ENCODE results near the gene PRSS21.

The PRSS21 gene

GRCh38 chr16:2826591-2827373 is 9.7 kb downstream of the PRSS21 start:
- no peaks in the 10 kb centered on the region for H3K36me3 ChIP-seq (ENCODE audit: insufficient read depth, low read length)
- 0 out of 2 replicates have a peak, but pooled peaks cover 4% of the 10 kb centered on the region for H3K27me3 ChIP-seq (ENCODE audit: insufficient read depth, low read length)
- H3K4me1 ChIP-seq (ENCODE audit: control insufficient read depth, insufficient read depth, low read length, unreplicated experiment): peaks cover 7% of the 10 kb centered on the region
- no peak overlapping the region for H3K4me3 ChIP-seq (ENCODE audit: low read depth, low read length)
- H3K27ac ChIP-seq (ENCODE audit: low read depth, low read length): no peak overlapping the region
- no peaks in the 10 kb centered on the region for H3K79me2 ChIP-seq (ENCODE audit: control insufficient read depth, insufficient read depth, low read length, unreplicated experiment)
- no peak overlapping the region for H2AFZ ChIP-seq (ENCODE audit: low read length, unreplicated experiment)

- Histone ChIP-seq H3K4me1 (ENCODE audit: control insufficient read depth, insufficient read depth, low read length, unreplicated experiment) (peaks cover 7% of the 10 kb centered on the region), H2AFZ (ENCODE audit: low read length, unreplicated experiment) (no peak overlapping the region), H3K79me2 (ENCODE audit: control insufficient read depth, insufficient read depth, low read length, unreplicated experiment) (no peaks in the 10 kb centered on the region), H3K4me3 (ENCODE audit: low read depth, low read length) (no peak overlapping the region), H3K27me3 (ENCODE audit: insufficient read depth, low read length) (no peaks in the 10 kb centered on the region), H3K36me3 (ENCODE audit: insufficient read depth, low read length) (no peaks in the 10 kb centered on the region), H3K27ac (ENCODE audit: low read depth, low read length) (no peak overlapping the region)
Measured at GRCh38 chr16:2827374-2827791, 10.3 kb downstream of the PRSS21 start.

- Histone ChIP-seq H3K27ac (ENCODE audit: low read depth, low read length) (no peak overlapping the region), H3K4me3 (ENCODE audit: low read depth, low read length) (no peak overlapping the region), H2AFZ (ENCODE audit: low read length, unreplicated experiment) (no peak overlapping the region), H3K36me3 (ENCODE audit: insufficient read depth, low read length) (no peaks in the 10 kb centered on the region), H3K27me3 (ENCODE audit: insufficient read depth, low read length) (no peaks in the 10 kb centered on the region), H3K79me2 (ENCODE audit: control insufficient read depth, insufficient read depth, low read length, unreplicated experiment) (no peaks in the 10 kb centered on the region), H3K4me1 (ENCODE audit: control insufficient read depth, insufficient read depth, low read length, unreplicated experiment) (peaks cover 7% of the 10 kb centered on the region)
Measured at GRCh38 chr16:2827831-2828520, 10.9 kb downstream of the PRSS21 start.

- Histone ChIP-seq H2AFZ (ENCODE audit: low read length, unreplicated experiment) (no peak overlapping the region), H3K79me2 (ENCODE audit: control insufficient read depth, insufficient read depth, low read length, unreplicated experiment) (no peaks in the 10 kb centered on the region), H3K27me3 (ENCODE audit: insufficient read depth, low read length) (no peaks in the 10 kb centered on the region), H3K27ac (ENCODE audit: low read depth, low read length) (no peak overlapping the region), H3K4me1 (ENCODE audit: control insufficient read depth, insufficient read depth, low read length, unreplicated experiment) (peaks cover 7% of the 10 kb centered on the region), H3K36me3 (ENCODE audit: insufficient read depth, low read length) (no peaks in the 10 kb centered on the region), H3K4me3 (ENCODE audit: low read depth, low read length) (no peak overlapping the region)
Measured at GRCh38 chr16:2828521-2828840, 11.4 kb downstream of the PRSS21 start.

- H3K27me3 ChIP-seq (ENCODE audit: insufficient read depth, low read length): no peaks in the 10 kb centered on the region
- no peaks in the 10 kb centered on the region for H3K79me2 ChIP-seq (ENCODE audit: control insufficient read depth, insufficient read depth, low read length, unreplicated experiment)
- H3K4me3 ChIP-seq (ENCODE audit: low read depth, low read length): no peak overlapping the region
- no peaks in the 10 kb centered on the region for H3K36me3 ChIP-seq (ENCODE audit: insufficient read depth, low read length)
- H3K27ac ChIP-seq (ENCODE audit: low read depth, low read length): no peak overlapping the region
- H3K4me1 ChIP-seq (ENCODE audit: control insufficient read depth, insufficient read depth, low read length, unreplicated experiment): peaks cover 7% of the 10 kb centered on the region
- no peak overlapping the region for H2AFZ ChIP-seq (ENCODE audit: low read length, unreplicated experiment)
Measured at GRCh38 chr16:2828876-2829430, 11.9 kb downstream of the PRSS21 start.

- Histone ChIP-seq H3K4me3 (ENCODE audit: low read depth, low read length) (peak within 1 kb of the TSS; percentile 49; the same call in 1 of the 2 replicates), H3K27me3 (ENCODE audit: insufficient read depth, low read length) (no peaks in the 10 kb centered on the region), H3K36me3 (ENCODE audit: insufficient read depth, low read length) (no peaks in the 10 kb centered on the region), H3K27ac (ENCODE audit: low read depth, low read length) (no peak within 1 kb of the TSS), H3K4me1 (ENCODE audit: control insufficient read depth, insufficient read depth, low read length, unreplicated experiment) (peaks cover 7% of the 10 kb centered on the region), H3K79me2 (ENCODE audit: control insufficient read depth, insufficient read depth, low read length, unreplicated experiment) (no peaks in the 10 kb centered on the region), H2AFZ (ENCODE audit: low read length, unreplicated experiment) (peak within 1 kb of the TSS; percentile 15)
Measured at GRCh38 chr16:2829501-2830354, 12.7 kb downstream of the PRSS21 start, which contains the start of gene ZG16B. Gene ZG16B, plus strand, starts transcription at chr16:2830303. Its CDS starts 139 bp downstream, at chr16:2830442.

- H3K4me1 ChIP-seq (ENCODE audit: control insufficient read depth, insufficient read depth, low read length, unreplicated experiment): peaks cover 10% of the 10 kb centered on the region
- H3K79me2 ChIP-seq (ENCODE audit: control insufficient read depth, insufficient read depth, low read length, unreplicated experiment): no peaks in the 10 kb centered on the region
- no peaks in the 10 kb centered on the region for H3K27me3 ChIP-seq (ENCODE audit: insufficient read depth, low read length)
- H3K4me3 ChIP-seq (ENCODE audit: low read depth, low read length): peak overlapping the region; percentile 49; the same call in 1 of the 2 replicates
- no peaks in the 10 kb centered on the region for H3K36me3 ChIP-seq (ENCODE audit: insufficient read depth, low read length)
- H2AFZ ChIP-seq (ENCODE audit: low read length, unreplicated experiment): peak overlapping the region; percentile 15
- no peak overlapping the region for H3K27ac ChIP-seq (ENCODE audit: low read depth, low read length)
Measured at GRCh38 chr16:2830355-2830695, 13.3 kb downstream of the PRSS21 start.

- Histone ChIP-seq H3K27ac (ENCODE audit: low read depth, low read length) (no peak overlapping the region), H2AFZ (ENCODE audit: low read length, unreplicated experiment) (no peak overlapping the region), H3K4me3 (ENCODE audit: low read depth, low read length) (no peak overlapping the region), H3K79me2 (ENCODE audit: control insufficient read depth, insufficient read depth, low read length, unreplicated experiment) (no peaks in the 10 kb centered on the region), H3K36me3 (ENCODE audit: insufficient read depth, low read length) (no peaks in the 10 kb centered on the region), H3K4me1 (ENCODE audit: control insufficient read depth, insufficient read depth, low read length, unreplicated experiment) (peaks cover 19% of the 10 kb centered on the region), H3K27me3 (ENCODE audit: insufficient read depth, low read length) (no peaks in the 10 kb centered on the region)
Measured at GRCh38 chr16:2831203-2831602, 14.2 kb downstream of the PRSS21 start.

GRCh38 chr16:2833776-2834175 is 16.7 kb downstream of the PRSS21 start:
- H3K4me3 ChIP-seq (ENCODE audit: low read depth, low read length): no peak overlapping the region
- no peak overlapping the region for H2AFZ ChIP-seq (ENCODE audit: low read length, unreplicated experiment)
- no peaks in the 10 kb centered on the region for H3K79me2 ChIP-seq (ENCODE audit: control insufficient read depth, insufficient read depth, low read length, unreplicated experiment)
- peaks cover 20% of the 10 kb centered on the region for H3K4me1 ChIP-seq (ENCODE audit: control insufficient read depth, insufficient read depth, low read length, unreplicated experiment)
- H3K36me3 ChIP-seq (ENCODE audit: insufficient read depth, low read length): no peaks in the 10 kb centered on the region
- H3K27me3 ChIP-seq (ENCODE audit: insufficient read depth, low read length): no peaks in the 10 kb centered on the region
- H3K27ac ChIP-seq (ENCODE audit: low read depth, low read length): no peak overlapping the region

- Histone ChIP-seq H3K36me3 (ENCODE audit: insufficient read depth, low read length) (no peaks in the 10 kb centered on the region), H3K27me3 (ENCODE audit: insufficient read depth, low read length) (no peaks in the 10 kb centered on the region)
Measured at GRCh38 chr16:2834968-2835367, 17.9 kb downstream of the PRSS21 start.

More at GRCh38 chr16:2834968-2835367, 17.9 kb downstream of the PRSS21 start:
- peaks cover 17% of the 10 kb centered on the region for H3K4me1 ChIP-seq (ENCODE audit: control insufficient read depth, insufficient read depth, low read length, unreplicated experiment)
- no peak overlapping the region for H3K4me3 ChIP-seq (ENCODE audit: low read depth, low read length)
- H3K27ac ChIP-seq (ENCODE audit: low read depth, low read length): no peak overlapping the region
- no peak overlapping the region for H2AFZ ChIP-seq (ENCODE audit: low read length, unreplicated experiment)
- no peaks in the 10 kb centered on the region for H3K79me2 ChIP-seq (ENCODE audit: control insufficient read depth, insufficient read depth, low read length, unreplicated experiment)
